Vagina (tissue), 2 donors: ENCODE measurements around the gene CKS1B.

Experiments used
- CTCF ChIP-seq, 3 experiments: fragments of 450-650 bp in 2 of 3; fragments of 200-600 bp in 1 of 3; sonication (generic) in 1 of 3; IDR thresholded peaks; one replicate each; pipeline ENCODE4 v1.5.1; 2017 to 2019; ENCODE audit warnings: antibody characterized with exemption in 3 of 3, mild to moderate bottlenecking in 2 of 3, moderate library complexity in 2 of 3
- POLR2A ChIP-seq, 2 donors: fragments of 450-650 bp; IDR thresholded peaks; one replicate each; pipeline ENCODE4 v1.6.1; 2017; ENCODE audit warnings: antibody characterized with exemption in 2 of 2, mild to moderate bottlenecking in 2 of 2, moderate library complexity in 2 of 2

GRCh38 chr1:154937988-154938386, 36.5 kb upstream of the CKS1B start:
- TF ChIP-seq CTCF (IDR thresholded peaks at IDR 0.05) (no peak), POLR2A (IDR thresholded peaks at IDR 0.05) (no peak)
